SW 1271 (cell line): ENCODE measurements around the gene ZFHX3.
"Not testable (repeated sequence)": the region's sequence is repeated elsewhere in the genome, so short reads cannot be mapped to it uniquely, and the experiment has no call there.

ENCODE experiments used
- DNase-seq, 2 experiments: peaks; one replicate each; lab custom pipeline; 2025; lab: John Stamatoyannopoulos, UW

The ZFHX3 gene

DNA sequence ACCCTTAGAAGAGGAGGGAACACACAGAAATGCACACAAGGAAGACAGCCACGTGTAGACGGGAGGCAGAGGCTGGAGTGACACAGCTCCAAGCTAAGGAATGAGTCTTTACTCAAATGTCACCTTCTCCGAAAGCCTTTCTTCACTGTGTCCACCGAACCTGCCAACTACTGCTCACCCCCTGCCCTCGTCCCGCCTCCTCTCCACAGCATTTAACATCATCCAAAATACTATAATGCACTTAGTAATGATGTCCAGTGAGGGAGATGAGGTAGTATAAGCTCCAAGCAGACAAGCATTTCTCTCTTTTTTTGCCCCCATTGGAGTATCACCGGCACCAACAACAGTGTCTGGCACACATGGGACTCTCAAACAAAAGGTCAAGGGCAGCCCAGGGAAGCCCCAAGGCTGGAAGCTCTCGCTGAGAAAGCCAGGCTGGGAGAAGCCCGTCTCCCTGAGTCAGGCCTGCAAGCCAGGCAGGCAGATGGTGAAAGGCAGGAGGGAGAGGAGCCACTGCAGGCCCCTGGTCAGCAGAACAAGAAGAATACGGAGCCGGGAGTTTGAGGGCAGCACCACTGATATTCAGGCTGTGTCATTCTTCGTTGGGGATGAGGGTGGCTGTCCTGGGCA is 25.9 kb downstream of the ZFHX3 start:
- no peak for DNase-seq

DNA sequence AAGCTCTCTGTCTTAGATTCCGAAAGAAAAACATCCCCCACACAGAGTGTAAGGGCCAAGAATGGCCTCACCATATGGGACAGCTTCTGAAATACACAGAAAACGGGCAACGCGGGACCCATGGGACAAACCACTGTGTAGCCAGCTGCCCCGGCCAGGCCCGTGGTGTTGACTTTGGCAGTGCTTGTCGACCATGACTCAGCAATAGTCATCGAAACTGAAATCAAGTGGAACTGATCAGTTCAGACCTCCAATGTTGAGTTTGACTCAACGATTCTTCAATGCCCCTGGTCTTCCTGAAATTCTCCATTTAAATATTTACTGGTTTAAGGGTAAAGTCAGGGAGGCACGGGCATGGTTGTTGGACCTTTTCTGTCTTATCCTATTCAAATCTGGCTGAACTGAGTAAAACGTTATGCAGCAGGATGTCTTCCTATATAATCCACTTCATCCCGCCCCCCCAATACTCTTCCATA is 27.5 kb downstream of the ZFHX3 start:
- no peak for DNase-seq

DNA sequence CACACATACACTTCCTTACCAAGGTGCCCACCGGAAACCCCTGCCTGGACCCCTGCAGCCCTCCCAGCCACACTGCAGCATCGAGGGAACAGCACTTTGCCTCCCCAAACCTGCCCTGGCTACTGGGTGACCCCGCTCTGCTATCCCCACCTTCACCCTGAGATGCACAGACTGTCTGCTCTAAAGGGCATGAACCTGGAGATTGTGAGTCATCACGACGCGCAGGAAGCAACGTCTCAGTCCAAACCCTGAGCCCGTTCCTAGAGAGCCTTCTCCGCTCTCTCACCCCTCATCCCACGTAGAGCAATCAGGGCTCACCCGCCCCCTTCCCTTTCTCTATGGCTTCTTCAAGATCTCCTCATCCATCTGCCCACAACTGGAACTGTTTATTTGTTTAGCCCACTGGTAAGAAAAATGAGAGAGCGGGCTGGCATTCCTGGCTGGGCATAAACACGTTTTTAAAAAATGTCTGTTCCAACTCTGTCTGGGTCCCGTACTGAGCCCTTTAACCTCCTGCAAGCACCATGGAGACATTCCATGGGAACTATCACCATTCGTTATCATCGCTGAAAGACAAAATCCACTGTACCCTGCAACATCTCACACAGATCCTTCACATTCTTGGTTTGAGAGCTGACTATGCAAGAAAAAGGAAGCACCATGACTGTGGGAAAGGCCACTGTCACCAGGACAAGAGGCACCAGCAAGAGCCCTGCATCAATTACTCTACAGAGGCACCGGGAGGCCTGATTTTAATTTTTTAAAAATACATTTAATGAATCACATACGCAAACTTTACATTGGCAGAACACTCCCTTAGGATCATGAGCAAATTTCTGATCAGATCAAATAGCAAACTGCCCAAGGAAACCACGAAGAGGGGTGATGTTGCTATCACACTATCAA is 28.2 kb downstream of the ZFHX3 start:
- DNase-seq = no peak

DNA sequence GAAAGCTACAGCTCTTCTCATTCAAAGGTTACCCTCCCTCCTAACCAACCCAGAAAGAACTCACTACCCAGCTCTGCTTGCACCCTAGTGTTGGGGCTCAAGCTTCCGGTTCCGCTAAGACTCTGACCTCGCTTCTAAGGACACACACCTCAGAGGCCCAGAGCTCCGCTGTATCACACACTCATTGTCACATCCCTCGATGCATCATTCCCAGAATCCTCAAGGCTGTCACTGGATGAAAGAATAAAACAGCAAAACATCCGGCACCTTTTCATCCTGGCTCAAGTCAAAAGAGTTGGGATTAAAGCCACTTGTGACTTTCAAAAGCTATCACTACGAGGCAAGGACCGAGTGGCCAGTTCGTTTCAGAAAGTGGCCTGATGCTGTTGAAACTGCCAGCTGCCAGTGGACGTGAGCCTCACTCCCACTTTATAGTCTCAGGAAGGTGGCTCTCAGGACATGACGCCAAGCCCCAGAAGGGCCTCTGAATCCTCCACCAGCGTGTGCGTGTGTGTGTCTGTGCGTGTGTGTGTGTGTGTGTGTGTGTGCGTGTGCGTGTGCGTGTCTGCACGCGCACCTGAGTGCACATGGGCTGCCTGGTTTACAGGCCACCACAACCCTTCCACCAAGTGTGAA is 29.0 kb downstream of the ZFHX3 start:
- DNase-seq = no peak

DNA sequence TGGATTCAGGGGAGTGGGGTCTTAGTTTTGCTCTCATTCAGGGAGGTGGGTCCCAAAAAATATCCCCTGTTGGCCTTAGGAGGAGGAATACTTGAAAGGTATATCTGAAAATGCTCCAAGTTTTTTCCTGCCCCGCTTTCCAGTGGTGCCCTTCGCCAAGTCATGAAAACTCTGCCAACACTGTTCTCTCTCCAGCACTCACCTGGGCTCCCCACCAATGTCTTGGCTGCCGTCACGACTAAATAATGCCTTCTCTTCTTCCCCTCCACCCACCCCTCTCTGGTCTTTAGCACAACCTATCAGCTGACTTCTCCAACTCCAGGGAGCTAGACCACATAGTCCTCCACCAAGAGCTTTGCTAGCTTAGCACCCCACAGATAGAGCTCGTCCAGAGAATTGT is 30.6 kb downstream of the ZFHX3 start:
- no peak for DNase-seq

DNA sequence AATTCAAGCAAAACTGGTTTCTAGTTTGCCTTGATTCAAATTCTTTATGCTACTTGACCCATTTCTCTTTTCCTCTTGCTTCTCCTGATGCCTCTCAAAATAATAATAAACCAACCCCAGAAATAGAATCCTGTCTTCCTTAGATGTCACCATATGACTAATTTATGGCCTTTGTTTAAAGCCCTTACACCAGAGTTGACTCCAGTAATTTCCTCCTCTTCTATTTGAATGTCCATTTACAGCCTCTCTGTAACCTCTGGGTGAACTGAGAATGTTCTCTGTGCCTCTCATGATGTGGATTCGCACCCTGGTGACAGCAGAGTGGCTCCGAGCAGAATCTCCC is 31.5 kb downstream of the ZFHX3 start:
- no peak for DNase-seq

DNA sequence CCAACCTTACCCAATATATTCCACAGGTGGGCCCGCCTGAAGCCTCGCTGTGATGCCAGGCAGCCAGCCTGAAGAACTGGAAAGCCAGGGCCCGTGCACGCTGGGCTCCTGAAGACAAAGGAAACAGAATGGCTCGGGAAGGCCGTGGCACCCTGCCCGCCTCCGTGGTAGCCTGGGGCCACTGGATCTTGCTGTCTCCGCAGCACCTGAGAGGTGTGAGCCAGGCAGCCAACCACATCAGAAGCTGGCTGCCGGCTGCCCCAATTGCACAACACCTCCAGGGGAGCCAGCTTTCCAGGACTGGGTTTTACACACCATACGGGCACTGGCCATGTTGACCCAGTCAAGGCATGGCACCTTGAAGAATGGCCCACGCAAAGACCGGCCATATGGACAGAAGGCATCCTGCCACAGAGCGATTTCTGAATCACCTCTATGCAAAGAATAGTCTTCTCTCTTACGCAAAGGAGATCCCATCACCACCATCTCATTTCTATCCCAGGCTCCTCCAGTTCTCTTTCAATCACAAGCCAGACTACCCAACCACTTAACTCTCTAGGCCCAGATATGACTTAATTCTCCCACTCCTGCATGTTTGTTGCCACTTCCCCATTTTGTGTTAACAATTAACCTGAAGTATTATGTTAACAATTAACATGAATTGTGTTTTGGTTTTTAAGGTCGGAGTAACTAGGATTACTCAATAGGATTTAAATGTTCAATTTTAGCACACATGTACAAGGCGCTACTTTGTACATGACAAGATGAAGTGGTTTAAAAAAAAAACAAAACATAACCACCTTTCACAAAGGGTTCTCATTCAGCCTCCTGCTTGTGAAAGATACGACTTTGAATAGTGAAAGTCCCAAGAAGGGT is 32.1 kb downstream of the ZFHX3 start:
- DNase-seq = no peak

DNA sequence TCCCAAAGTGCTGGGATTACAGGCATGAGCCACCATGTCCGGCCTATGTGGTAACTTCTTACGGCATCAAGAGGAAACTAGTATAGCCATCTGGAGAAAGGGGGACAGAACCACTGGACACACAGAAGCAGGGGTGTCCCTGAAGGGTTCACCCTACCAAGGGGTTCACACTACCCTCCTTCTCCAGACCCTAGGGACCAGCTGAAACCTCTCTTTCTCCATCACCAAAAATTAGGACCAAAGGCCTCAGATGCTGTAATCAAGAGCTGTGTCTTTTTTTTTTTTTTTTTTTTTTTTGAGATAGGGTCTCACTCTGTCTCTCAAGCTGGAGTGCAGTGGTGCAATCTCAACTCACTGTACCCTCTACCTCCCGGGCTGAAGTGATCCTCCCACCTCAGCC is 33.2 kb downstream of the ZFHX3 start:
- DNase-seq = no peak

DNA sequence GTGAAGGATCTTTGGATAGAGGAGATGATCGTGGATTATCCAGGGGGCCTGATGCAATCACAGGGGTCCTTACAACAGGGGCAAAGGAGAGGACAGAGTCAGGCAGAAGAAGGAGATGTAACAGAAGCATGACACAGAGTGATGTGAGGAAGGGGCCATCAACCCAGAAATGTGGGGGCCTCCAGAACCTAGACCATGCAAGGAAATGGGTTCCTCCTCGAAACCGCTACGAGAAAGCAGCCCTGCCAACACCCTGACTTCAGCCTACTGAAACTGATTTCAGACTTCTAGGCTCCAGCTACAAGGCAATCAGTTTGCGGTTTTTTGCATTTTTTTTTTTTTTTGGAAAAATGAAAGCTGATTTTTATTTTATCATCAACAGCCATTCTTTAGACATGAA is 34.0 kb downstream of the ZFHX3 start:
- DNase-seq = no peak

DNA sequence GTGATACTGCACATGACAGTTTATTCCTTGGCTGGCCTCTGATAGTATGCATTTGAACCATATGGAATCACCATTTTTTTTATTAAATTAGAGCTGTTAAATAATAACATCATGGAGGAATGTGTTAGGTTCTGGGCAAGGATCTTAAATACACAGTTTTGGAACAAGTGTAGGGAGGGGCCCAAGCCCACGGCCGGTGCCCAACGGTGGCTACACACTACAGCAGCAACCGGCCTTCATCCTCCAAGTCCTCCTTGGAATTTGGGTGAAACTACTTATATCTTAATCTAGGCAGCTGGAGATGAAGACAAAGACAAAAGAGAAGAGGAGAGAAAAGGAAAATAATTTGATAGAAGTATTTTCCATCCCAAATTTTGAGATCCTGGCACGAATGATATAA is 35.6 kb downstream of the ZFHX3 start:
- DNase-seq = no peak

DNA sequence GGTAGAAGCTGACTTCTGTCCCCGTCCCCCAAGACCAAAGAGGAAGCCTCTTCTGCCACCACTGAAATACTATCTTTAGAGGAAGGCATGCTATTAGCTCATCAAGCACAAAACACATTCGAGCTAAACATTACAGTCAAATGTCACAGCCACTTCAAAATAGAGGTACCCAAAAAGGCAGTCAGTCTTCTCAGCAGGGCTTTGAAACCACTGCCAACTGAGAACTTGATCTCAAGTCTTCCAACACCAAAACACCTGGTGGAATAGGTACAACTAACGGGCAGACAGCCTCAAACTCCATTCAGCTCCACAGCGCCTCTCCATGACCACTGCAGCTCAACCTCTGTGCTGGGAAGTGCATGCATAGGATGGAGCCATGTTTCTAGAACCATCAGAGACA is 36.0 kb downstream of the ZFHX3 start:
- DNase-seq = no peak

DNA sequence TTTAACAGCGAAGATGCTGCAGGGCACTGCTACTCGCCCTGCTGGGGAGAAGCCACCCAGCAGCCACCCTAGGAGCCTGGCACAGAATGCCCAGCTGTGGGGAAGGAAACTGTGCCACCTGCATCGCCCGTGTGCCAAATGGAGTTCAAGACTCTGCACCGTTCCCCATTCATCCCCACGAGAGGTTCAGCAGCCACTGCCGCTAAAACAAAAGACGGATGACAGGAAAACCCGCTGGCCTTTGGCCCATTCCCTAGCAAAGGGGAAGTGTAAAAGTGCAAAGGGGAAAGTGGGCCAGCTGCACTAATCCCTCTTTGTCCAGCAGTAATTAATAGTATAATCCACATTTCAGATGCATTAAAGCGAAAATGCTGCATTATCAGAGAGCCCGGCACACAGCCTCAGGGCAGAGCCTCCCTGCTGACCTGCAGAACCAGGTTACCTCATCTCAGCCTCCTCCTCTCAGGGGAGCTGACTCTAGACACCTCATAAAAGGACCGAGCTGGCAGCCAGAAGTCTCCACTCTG is 37.7 kb downstream of the ZFHX3 start:
- no peak for DNase-seq

DNA sequence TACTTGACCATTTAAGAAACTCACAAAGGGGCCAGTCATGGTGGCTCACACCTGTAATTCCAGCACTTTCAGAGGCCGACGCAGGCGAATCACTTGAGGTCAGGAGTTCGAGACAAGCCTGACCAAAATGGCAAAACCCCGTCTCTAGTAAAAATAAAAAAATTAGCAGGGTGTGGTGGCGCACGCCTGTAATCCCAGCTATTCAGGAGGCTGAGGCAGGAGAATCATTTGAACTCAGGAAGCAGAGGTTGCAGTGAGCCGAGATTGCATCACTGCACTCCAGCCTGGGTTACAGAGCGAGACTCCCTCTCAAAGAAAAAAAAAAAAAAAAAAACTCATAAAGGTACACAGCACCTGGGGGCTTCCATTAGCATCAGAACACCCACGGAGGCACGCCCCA is 38.2 kb downstream of the ZFHX3 start:
- DNase-seq = not testable (repeated sequence)

DNA sequence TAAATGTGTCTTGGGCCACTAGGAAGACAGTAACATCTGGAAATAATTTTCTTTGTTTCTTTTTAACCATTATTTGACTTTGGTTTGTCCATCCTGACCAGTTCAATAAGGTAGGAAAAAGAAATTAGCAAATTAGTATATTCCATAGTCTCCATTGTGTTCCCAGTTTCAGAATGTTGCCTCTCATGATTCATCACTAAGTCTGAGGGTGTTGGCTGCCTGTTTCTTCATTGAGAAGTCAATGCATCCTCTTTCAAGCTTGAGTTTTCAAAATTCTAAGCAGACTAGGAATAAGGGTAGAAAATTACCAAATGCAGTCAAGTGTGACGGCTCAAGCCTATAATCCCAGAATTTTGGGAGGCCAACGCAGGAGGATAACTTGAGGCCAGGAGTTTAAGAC is 41.9 kb downstream of the ZFHX3 start:
- DNase-seq = no peak

DNA sequence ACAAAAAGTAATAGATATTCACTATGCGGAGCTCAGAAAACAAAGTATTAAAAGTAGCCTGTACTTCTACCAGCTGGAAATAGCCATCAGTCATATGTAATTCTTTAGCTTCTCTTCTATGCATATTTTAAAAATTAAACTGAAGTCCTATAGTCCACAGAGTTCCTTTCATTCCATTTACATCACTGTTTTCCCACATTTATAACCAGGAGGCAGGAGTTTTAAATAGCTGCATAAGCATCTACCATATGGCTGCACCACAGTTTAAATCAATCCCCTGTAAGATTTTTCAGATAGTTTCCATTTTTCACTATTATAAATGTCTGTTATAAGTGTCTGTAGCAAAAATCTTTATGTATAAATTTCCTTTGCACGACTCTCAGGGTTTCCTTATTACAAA is 45.1 kb downstream of the ZFHX3 start:
- no peak for DNase-seq

DNA sequence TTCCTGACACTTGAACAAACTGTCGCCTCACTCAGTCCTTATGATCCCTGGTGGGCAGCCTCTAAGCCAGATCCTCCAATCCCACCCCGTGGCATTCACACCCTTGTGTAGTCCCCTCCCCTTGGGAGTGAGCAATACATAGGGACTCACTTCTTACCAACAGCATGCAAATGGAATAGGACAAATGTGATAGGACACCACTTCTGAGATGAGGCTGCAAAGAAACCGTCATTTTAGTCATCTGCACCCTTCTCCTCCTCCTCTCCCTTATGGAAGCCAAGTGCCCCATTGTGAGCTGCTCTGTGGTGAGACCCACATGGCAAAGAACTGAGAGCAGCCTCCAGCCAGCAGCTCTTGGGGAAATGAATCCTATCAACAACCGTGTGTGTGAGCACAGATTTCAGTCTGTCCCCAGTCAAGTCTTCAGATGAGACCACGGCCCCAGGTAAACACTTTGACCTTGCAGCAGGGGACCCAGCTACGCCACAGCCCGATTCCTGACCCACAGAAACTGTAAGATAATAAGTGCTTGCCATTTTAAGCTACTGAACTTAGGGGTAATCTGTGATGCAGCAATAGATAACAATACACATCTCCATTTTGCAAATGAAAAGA is 46.9 kb downstream of the ZFHX3 start:
- DNase-seq = no peak

DNA sequence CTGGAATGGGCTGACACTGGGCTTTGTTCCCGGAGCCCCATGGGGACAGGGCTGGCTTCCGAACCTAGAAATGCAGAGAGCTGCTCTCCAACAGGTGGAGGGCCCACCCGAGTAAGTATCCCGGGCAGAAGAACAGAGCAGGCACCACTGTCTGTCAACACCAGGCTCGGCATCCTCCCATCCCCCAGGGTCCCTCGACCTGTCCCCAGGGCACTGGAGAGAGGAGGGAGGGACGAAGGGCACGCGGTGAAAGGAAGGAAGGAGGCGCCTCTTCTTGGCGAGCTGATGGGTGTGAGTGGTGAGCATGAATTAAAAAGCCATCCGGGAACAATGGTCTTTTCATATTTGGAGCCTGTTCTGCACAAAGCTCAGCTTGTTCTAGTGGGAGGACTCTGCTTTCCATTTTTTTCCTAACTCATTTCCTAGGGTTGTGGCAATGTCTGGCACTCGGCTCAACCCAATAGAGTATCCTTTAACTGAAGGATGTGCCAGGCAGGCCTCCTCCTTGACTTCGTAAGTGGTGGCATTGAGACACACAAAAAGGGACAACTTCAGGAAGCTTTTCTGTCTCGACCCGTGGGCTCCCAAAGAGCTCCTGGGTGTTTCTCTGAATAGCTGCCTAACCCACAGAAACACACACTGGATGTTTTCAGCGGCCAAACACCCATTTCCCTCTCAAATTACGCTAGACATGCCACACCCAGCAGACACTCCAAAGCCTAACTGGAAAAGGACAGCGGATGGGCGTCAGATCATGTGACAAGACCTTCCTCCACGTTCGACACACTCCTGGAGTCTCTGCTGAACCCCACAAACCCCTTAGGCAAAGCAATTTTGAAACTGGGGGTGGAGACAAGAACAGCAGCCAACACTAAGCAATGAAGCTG is 47.7 kb downstream of the ZFHX3 start:
- DNase-seq = no peak

DNA sequence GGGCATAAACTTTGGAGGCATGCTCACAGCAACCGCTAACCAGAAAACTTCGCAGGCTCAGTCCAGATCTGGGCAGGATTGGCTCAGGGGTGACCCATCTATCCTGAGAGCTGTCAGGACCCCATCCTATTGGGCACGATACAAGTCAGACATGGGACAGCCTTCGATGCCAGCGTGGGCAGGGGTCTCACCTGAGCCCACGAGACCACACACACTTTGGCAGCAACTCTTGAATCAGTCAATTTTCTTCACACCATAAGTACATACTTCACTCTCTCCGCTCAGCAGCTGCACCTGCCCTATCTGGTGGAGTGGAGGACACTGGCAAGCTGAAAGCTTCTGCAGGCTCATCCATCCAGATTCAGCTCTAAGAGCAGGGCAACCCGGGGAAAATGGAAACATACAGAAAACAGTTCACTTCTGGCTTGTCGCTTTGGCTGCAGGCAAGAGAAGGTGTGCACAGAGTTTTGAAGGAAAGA is 48.3 kb downstream of the ZFHX3 start:
- DNase-seq = no peak

DNA sequence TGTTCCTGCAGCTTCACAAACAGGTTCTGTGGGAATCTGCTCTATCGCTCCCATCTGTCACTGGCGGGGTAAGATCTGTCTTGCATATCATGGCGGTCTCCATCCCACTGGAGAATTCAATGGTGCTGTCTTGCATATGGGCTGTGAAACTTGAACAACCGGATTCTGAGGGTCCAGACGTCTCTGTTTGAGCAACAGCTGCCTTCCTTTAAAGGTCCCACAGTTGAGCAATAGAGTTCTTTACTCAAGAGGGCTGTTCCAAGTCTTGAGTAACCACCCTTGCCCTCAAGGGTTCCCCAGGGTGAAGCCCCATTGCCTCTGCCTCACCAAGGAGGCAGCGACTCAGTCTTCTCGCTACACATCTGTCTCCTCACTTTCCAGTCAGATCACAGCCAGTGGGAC is 50.8 kb downstream of the ZFHX3 start:
- DNase-seq = no peak
